Right cardiac atrium (tissue), 5 donors: ENCODE results near the gene TBL1Y. TPM values are rescaled to one million over a fixed set of nuclear protein-coding genes. Genes with fewer than 3 reads are reported as not detected.

ENCODE experiments used
- ATAC-seq, 2 donors: fragments of 200-7000 bp; cut with Tn5 transposase; one replicate each; pipeline versions ENCODE4 v1.8.0 to v1.9.1; 2020; ENCODE audit warnings: moderate library complexity in 2 of 2, mild to moderate bottlenecking in 1 of 2
- DNase-seq, 3 donors: peaks; one replicate each; pipeline ENCODE4 v3.0.0-alpha.2; 2020
- H3K27ac ChIP-seq: one replicate; pipeline ENCODE4 v1.5.1; 2013; ENCODE audit warnings: mild to moderate bottlenecking, low read length, control low read depth, moderate library complexity
- H3K27me3 ChIP-seq: one replicate; pipeline ENCODE4 v1.6.1; 2013; ENCODE audit not compliant: control insufficient read depth, insufficient read depth
- H3K4me1 ChIP-seq: one replicate; pipeline ENCODE4 v1.6.1; 2013; ENCODE audit warnings: low read length; ENCODE audit not compliant: control insufficient read depth, insufficient read depth
- H3K4me3 ChIP-seq: one replicate; pipeline ENCODE4 v1.5.1; 2013; ENCODE audit warnings: low read length, control low read depth
- H3K9me3 ChIP-seq: one replicate; pipeline ENCODE4 v1.6.1; 2013; ENCODE audit warnings: low read length; ENCODE audit not compliant: control insufficient read depth
- WGBS: extraction: QIAGEN DNeasy Blood & Tissue Kit; methylation state at CpG from one replicate; pipeline ENCODE4 v1.1.7; 2013; 5-methylcytosine and 5-hydroxymethylcytosine counted together
- intact Hi-C, 4 donors: fragments of 100-400 bp; cut with DNase I; formaldehyde crosslinking; loops; one replicate each; pipeline versions ENCODE4 v1.11.0 to v1.14.0; 2022 to 2023
- polyA plus RNA-seq: library from polyadenylated mRNA; stranded (reverse); fragments of 200-250 nt; gene quantifications from one replicate; pipeline ENCODE4 v1.2.3, GENCODE V29; 2013
- total RNA-seq, 4 donors: library from RNA; stranded (reverse); fragmentation: NEBNext Ultra II Directional; extraction: Animal tissue kit (Norgen Biotek cat#: 25700); gene quantifications; one replicate each; pipeline ENCODE4 v1.2.1, GENCODE V29; 2021
- donor health status: healthy with polysubstance abuse.
- donor health status: DM: no; HTN: yes; CAD: no.
- donor health status: DM: no; HTN: no; CAD: no.
- donor health status: DM: no; HTN: yes; CAD: no; lungs with severe emphysema.
- donor health status: DM: yes; HTN: yes; CAD: no.

The TBL1Y gene
- total and polyA plus RNA-seq, 5 donors: 0.05 to 0.17 TPM; not detected in 3

- 14% methylated on average over 4 of the region's 4 CpGs for WGBS
- H3K27me3 ChIP-seq: no peaks in the 10 kb centered on the region
- no peaks in the 10 kb centered on the region for H3K9me3 ChIP-seq
- no peak overlapping the region for H3K4me3 ChIP-seq
- peaks cover 3% of the 10 kb centered on the region for H3K4me1 ChIP-seq
- DNase-seq: no peak
- intact Hi-C loops: no loop called here
- no peak overlapping the region for H3K27ac ChIP-seq
- no peak for ATAC-seq
Measured at GRCh38 chrY:6972271-6972887, 61.9 kb downstream of the TBL1Y start.

GRCh38 chrY:6974971-6975370, 64.5 kb downstream of the TBL1Y start:
- no peak for DNase-seq
- no peaks in the 10 kb centered on the region for H3K9me3 ChIP-seq
- peaks cover 3% of the 10 kb centered on the region for H3K4me1 ChIP-seq
- H3K27me3 ChIP-seq: no peaks in the 10 kb centered on the region
- H3K27ac ChIP-seq: no peak overlapping the region
- no peak for ATAC-seq
- WGBS: 72% methylated on average over 4 of the region's 4 CpGs
- no peak overlapping the region for H3K4me3 ChIP-seq
- intact Hi-C loops: no loop called here

- intact Hi-C loops: no loop called here
- H3K4me1 ChIP-seq: peaks cover 3% of the 10 kb centered on the region
- no peaks in the 10 kb centered on the region for H3K27me3 ChIP-seq
- no peaks in the 10 kb centered on the region for H3K9me3 ChIP-seq
- H3K4me3 ChIP-seq: no peak overlapping the region
- no peak overlapping the region for H3K27ac ChIP-seq
- WGBS: 81% methylated on average over 5 of the region's 5 CpGs
- no peak for ATAC-seq
- no peak for DNase-seq
Measured at GRCh38 chrY:6977783-6978182, 67.3 kb downstream of the TBL1Y start.

GRCh38 chrY:6983221-6983620, 72.7 kb downstream of the TBL1Y start:
- DNase-seq (no peak), ATAC-seq (no peak)
- intact Hi-C loops: no loop called here
- no peak overlapping the region for H3K27ac ChIP-seq
- 67% methylated on average over 3 of the region's 3 CpGs for WGBS
- no peaks in the 10 kb centered on the region for H3K9me3 ChIP-seq
- H3K4me1 ChIP-seq: no peaks in the 10 kb centered on the region
- H3K4me3 ChIP-seq: no peak overlapping the region
- H3K27me3 ChIP-seq: no peaks in the 10 kb centered on the region

GRCh38 chrY:6987811-6988210, 77.3 kb downstream of the TBL1Y start:
- H3K27me3 ChIP-seq: no peaks in the 10 kb centered on the region
- H3K4me3 ChIP-seq: no peak overlapping the region
- H3K9me3 ChIP-seq: no peaks in the 10 kb centered on the region
- H3K4me1 ChIP-seq: peaks cover 2% of the 10 kb centered on the region
- intact Hi-C loops: no loop called here
- no peak overlapping the region for H3K27ac ChIP-seq
- 82% methylated on average over 1 of the region's 1 CpG for WGBS
- no peak for ATAC-seq
- DNase-seq: no peak

- DNase-seq (no peak), ATAC-seq (no peak)
- peaks cover 2% of the 10 kb centered on the region for H3K4me1 ChIP-seq
- WGBS: 68% methylated on average over 6 of the region's 6 CpGs
- H3K27ac ChIP-seq: no peak overlapping the region
- H3K4me3 ChIP-seq: no peak overlapping the region
- no peaks in the 10 kb centered on the region for H3K9me3 ChIP-seq
- intact Hi-C loops: no loop called here
- H3K27me3 ChIP-seq: no peaks in the 10 kb centered on the region
Measured at GRCh38 chrY:6989886-6990620, 79.6 kb downstream of the TBL1Y start.

- H3K27ac ChIP-seq: no peak overlapping the region
- H3K9me3 ChIP-seq: no peaks in the 10 kb centered on the region
- peaks cover 4% of the 10 kb centered on the region for H3K4me1 ChIP-seq
- no peak for DNase-seq
- intact Hi-C loops: no loop called here
- 63% methylated on average over 3 of the region's 3 CpGs for WGBS
- no peaks in the 10 kb centered on the region for H3K27me3 ChIP-seq
- no peak overlapping the region for H3K4me3 ChIP-seq
- no peak for ATAC-seq
Measured at GRCh38 chrY:6992041-6992440, 81.5 kb downstream of the TBL1Y start.

GRCh38 chrY:6995987-6996386, 85.5 kb downstream of the TBL1Y start:
- Histone ChIP-seq H3K27ac (no peak overlapping the region), H3K4me3 (no peak overlapping the region), H3K9me3 (no peaks in the 10 kb centered on the region), H3K27me3 (no peaks in the 10 kb centered on the region), H3K4me1 (peaks cover 2% of the 10 kb centered on the region)
- intact Hi-C loops: no loop called here
- WGBS: 47% methylated on average over 4 of the region's 4 CpGs
- DNase-seq (no peak), ATAC-seq (no peak)

GRCh38 chrY:6997503-6998066, 87.1 kb downstream of the TBL1Y start:
- no peak for ATAC-seq
- no peaks in the 10 kb centered on the region for H3K9me3 ChIP-seq
- peak in 1 of 3 donors; percentile 10 for DNase-seq
- no peak overlapping the region for H3K27ac ChIP-seq
- 66% methylated on average over 1 of the region's 1 CpG for WGBS
- no peak overlapping the region for H3K4me3 ChIP-seq
- H3K27me3 ChIP-seq: no peaks in the 10 kb centered on the region
- H3K4me1 ChIP-seq: peaks cover 2% of the 10 kb centered on the region
- intact Hi-C loops: no loop called here

GRCh38 chrY:6999905-7000304, 89.4 kb downstream of the TBL1Y start:
- ATAC-seq (no peak), DNase-seq (no peak)
- WGBS: 76% methylated on average over 2 of the region's 2 CpGs
- H3K4me3 ChIP-seq: no peak overlapping the region
- no peaks in the 10 kb centered on the region for H3K9me3 ChIP-seq
- no peak overlapping the region for H3K27ac ChIP-seq
- H3K4me1 ChIP-seq: peaks cover 2% of the 10 kb centered on the region
- H3K27me3 ChIP-seq: no peaks in the 10 kb centered on the region
- intact Hi-C loops: no loop called here

GRCh38 chrY:7002581-7002980, 92.1 kb downstream of the TBL1Y start:
- Histone ChIP-seq H3K4me3 (no peak overlapping the region), H3K4me1 (no peaks in the 10 kb centered on the region), H3K27me3 (no peaks in the 10 kb centered on the region), H3K9me3 (no peaks in the 10 kb centered on the region), H3K27ac (no peak overlapping the region)
- intact Hi-C loops: no loop called here
- ATAC-seq (no peak), DNase-seq (no peak)
- WGBS: 31% methylated on average over 3 of the region's 3 CpGs
